Endothelial cell of umbilical vein (primary cell): Measurements from ENCODE around the gene NKX1-2. TPM values are rescaled to one million over a fixed set of nuclear protein-coding genes. Genes with fewer than 3 reads are reported as not detected.
A peak's percentile ranks its signal among the peaks of the same experiment; 100 is the strongest.

Experiments
- BruUV-seq: library from RNA; stranded (reverse); fragments of 400-500 nt; replicated peaks from 2 replicates; lab custom pipeline; 2021; lab: Mats Ljungman, UMichigan
- CTCF ChIA-PET: fragments of 300-600, 350-600 bp; sonication (Branson Sonifier 250); formaldehyde crosslinking; loops from one replicate; lab custom pipeline; 2021; ENCODE audit warnings: antibody characterized with exemption, inconsistent platforms; lab: Charles Lee
- POLR2A ChIA-PET: fragments of 300-600, 350-600 bp; sonication (Branson Sonifier 250); formaldehyde crosslinking; loops from one replicate; lab custom pipeline; 2021; ENCODE audit warnings: antibody characterized with exemption, inconsistent platforms; lab: Charles Lee
- DNase-seq: peaks from one replicate; pipeline ENCODE4 v3.0.0-alpha.2; 2011; ENCODE audit warnings: low read depth, low spot score
- FAIRE-seq: peaks from 2 replicates; lab custom pipeline; 2011; peaks lifted over from hg19 to GRCh38; lab: Jason Lieb, UNC
- H2AFZ ChIP-seq: 2 replicates; pipeline ENCODE4 v1.6.0; 2012; ENCODE audit warnings: low read depth, low read length, control low read depth, inconsistent platforms
- H3K27ac ChIP-seq: 2 replicates; pipeline ENCODE4 v1.5.1; 2011; ENCODE audit warnings: low read depth, mild to moderate bottlenecking, control low read depth, low read length, moderate library complexity; ENCODE audit not compliant: insufficient read depth
- H3K27me3 ChIP-seq, 2 experiments: 2 replicates each; pipeline versions ENCODE4 v1.6.0 to v1.6.1; 2011; ENCODE audit warnings: low read length in 2 of 2, mixed read lengths in 1 of 2; ENCODE audit not compliant: control insufficient read depth in 2 of 2, insufficient read depth in 2 of 2
- H3K36me3 ChIP-seq, 2 experiments: 2 replicates in 1 of 2; 3 replicates in 1 of 2; pipeline ENCODE4 v1.5.1; 2011; ENCODE audit warnings: low read length in 2 of 2, mild to moderate bottlenecking in 1 of 2, moderate library complexity in 1 of 2; ENCODE audit not compliant: control insufficient read depth in 2 of 2, insufficient read depth in 2 of 2; ENCODE audit errors: extremely low read depth in 1 of 2
- H3K4me1 ChIP-seq: 3 replicates; pipeline ENCODE4 v1.5.1; 2011; ENCODE audit warnings: mild to moderate bottlenecking, low read length; ENCODE audit not compliant: control insufficient read depth, insufficient read depth; ENCODE audit errors: extremely low read depth
- H3K4me2 ChIP-seq: 2 replicates; pipeline ENCODE4 v1.6.1; 2011; ENCODE audit warnings: low read length, control low read depth, mixed read lengths; ENCODE audit not compliant: insufficient read depth
- H3K4me3 ChIP-seq, 3 experiments: fragments of 200-600 bp in 1 of 3; sonication (generic), shearing (Covaris generic) in 1 of 3; replicated peaks in 1 of 3; 2 replicates each; pipeline ENCODE4 v1.5.1; 2011 to 2016; ENCODE audit warnings: control low read depth in 3 of 3, low read length in 3 of 3, mild to moderate bottlenecking in 2 of 3, inconsistent platforms in 1 of 3, low read depth in 1 of 3, moderate library complexity in 1 of 3; ENCODE audit not compliant: insufficient read depth in 1 of 3
- H3K79me2 ChIP-seq: 2 replicates; pipeline ENCODE4 v1.6.0; 2012; ENCODE audit warnings: low read length, inconsistent platforms; ENCODE audit not compliant: control insufficient read depth, insufficient read depth
- H3K9ac ChIP-seq: replicated peaks from 2 replicates; pipeline ENCODE3; 2011; ENCODE audit warnings: low read length, control low read depth; ENCODE audit not compliant: insufficient read depth; ENCODE audit errors: extremely low read depth
- H3K9me1 ChIP-seq: replicated peaks from 3 replicates; pipeline ENCODE4 v1.6.0; 2011; ENCODE audit warnings: mild to moderate bottlenecking, low read length; ENCODE audit not compliant: control insufficient read depth, insufficient read depth; ENCODE audit errors: extremely low read depth
- H3K9me3 ChIP-seq: replicated peaks from 2 replicates; pipeline ENCODE4 v1.5.1; 2012; ENCODE audit warnings: low read length, inconsistent platforms; ENCODE audit not compliant: control insufficient read depth, insufficient read depth
- H4K20me1 ChIP-seq: replicated peaks from 2 replicates; pipeline ENCODE3; 2011; ENCODE audit warnings: mild to moderate bottlenecking, low read length; ENCODE audit not compliant: control insufficient read depth, insufficient read depth; ENCODE audit errors: extremely low read depth
- EZH2 ChIP-seq: IDR thresholded peaks from 2 replicates; pipeline ENCODE4 v1.6.1; 2012; ENCODE audit warnings: borderline replicate concordance, low read depth, mild to moderate bottlenecking, moderate library complexity, low read length, inconsistent platforms; ENCODE audit not compliant: severe bottlenecking
- FOS ChIP-seq: IDR thresholded peaks from 2 replicates; pipeline ENCODE4 v1.6.1; 2011; ENCODE audit warnings: mild to moderate bottlenecking, low read length, moderate library complexity, borderline replicate concordance; ENCODE audit not compliant: insufficient read depth
- GATA2 ChIP-seq: IDR thresholded peaks from 2 replicates; pipeline ENCODE4 v1.7.0; 2011; ENCODE audit warnings: low read depth, mild to moderate bottlenecking, moderate library complexity, mixed read lengths, low read length; ENCODE audit not compliant: insufficient read length, insufficient read depth
- JUN ChIP-seq: IDR thresholded peaks from 2 replicates; pipeline ENCODE4 v1.6.1; 2011; ENCODE audit warnings: borderline replicate concordance, low read depth; ENCODE audit not compliant: insufficient read length, insufficient read depth
- MYC ChIP-seq: IDR thresholded peaks from one replicate; pipeline ENCODE4 v1.6.1; 2011; ENCODE audit warnings: mild to moderate bottlenecking, low read depth, low read length
- POLR2A ChIP-seq: IDR thresholded peaks from 2 replicates; pipeline ENCODE4 v1.6.1; 2012; ENCODE audit warnings: low read depth, mild to moderate bottlenecking, control low read depth, low read length
- POLR2AphosphoS5 ChIP-seq: IDR thresholded peaks from 2 replicates; pipeline ENCODE4 v1.6.1; 2012; ENCODE audit warnings: low read depth, mild to moderate bottlenecking, control low read depth, low read length, moderate library complexity; ENCODE audit not compliant: insufficient read depth
- dilution Hi-C: fragments of 300-500 bp; cut with MboI; formaldehyde crosslinking; loops from one replicate; pipeline ENCODE4 v1.15.0; 2019; ENCODE audit warnings: low sequenced_read_pairs; ENCODE audit not compliant: extremely low pct_ligation_motif_present
- intact Hi-C: fragments of 100-400 bp; cut with micrococcal nuclease; formaldehyde crosslinking; loops from one replicate; pipeline ENCODE4 v1.10.0; 2022
- polyA plus RNA-seq, 4 experiments: library from polyadenylated mRNA; depleted of rRNA in 3 of 4; stranded (reverse) in 3 of 4; unstranded in 1 of 4; fragments of >200 nt; gene quantifications; 2 replicates each; pipeline versions ENCODE4 v1.2.1 to v1.2.3, GENCODE V29; 2011 to 2012; ENCODE audit warnings: missing spikeins in 1 of 4
- total RNA-seq: library from RNA; stranded (reverse); gene quantifications from 2 replicates; pipeline ENCODE4 v1.2.3, GENCODE V29; 2021
- TF ChIP-seq, protein P1 (sequence below), 2 donors: IDR thresholded peaks; 1 replicate in 1 of 2; 2 replicates in 1 of 2; pipeline ENCODE4 v1.5.1; 2011; ENCODE audit warnings: low read length in 2 of 2, mild to moderate bottlenecking in 2 of 2, moderate library complexity in 2 of 2, control low read depth in 1 of 2, inconsistent platforms in 1 of 2, low read depth in 1 of 2; ENCODE audit not compliant: insufficient read depth in 1 of 2; ENCODE audit errors: extremely low read depth in 1 of 2
- TF ChIP-seq, protein P2 (sequence below): IDR thresholded peaks from 2 replicates; pipeline ENCODE4 v1.6.1; 2011; ENCODE audit not compliant: insufficient read depth, insufficient read length

The NKX1-2 gene
- total and polyA plus RNA-seq, 2 donors (not counting 3 experiments of a cell fraction or from before 2014, with no cell fraction given) = not detected

DNA sequence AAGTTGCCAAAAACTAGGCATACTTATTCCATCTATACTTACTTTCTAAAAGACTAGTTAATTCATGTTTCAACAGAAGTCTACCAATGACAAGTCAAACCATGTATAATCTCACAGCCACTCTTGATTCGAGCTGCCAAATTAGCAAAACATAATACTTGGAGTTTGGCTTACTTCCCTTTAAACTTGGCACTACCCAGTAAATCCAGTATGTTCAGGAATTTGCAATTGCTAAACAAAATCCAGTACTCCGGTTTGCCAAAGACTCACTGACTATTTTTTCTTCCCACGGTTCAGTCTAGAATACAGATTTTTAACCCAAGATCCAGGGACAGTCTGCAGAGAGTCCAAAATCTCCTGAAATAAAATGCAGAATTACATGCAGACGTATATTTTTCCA lies 35.8 kb downstream of the NKX1-2 start:
- Histone ChIP-seq H3K27me3 (no peaks in the 10 kb centered on the region), H4K20me1 (no peaks in the 10 kb centered on the region), H3K9me3 (no peaks in the 10 kb centered on the region), H2AFZ (no peak overlapping the region), H3K4me3 (no peak overlapping the region), H3K27ac (no peak overlapping the region), H3K9me1 (no peaks in the 10 kb centered on the region), H3K79me2 (peaks cover 48% of the 10 kb centered on the region), H3K4me1 (no peaks in the 10 kb centered on the region), H3K36me3 (no peaks in the 10 kb centered on the region), H3K4me2 (no peak overlapping the region), H3K9ac (no peak overlapping the region)
- DNase-seq (peak; percentile 24), FAIRE-seq (no peak)
- ChIA-PET CTCF (interaction anchor here (2.6 to 3.5 kb wide), 2 partner anchors 10 to 25 kb away, joined by 11 to 30 read pairs; no protein-coding TSS in a partner anchor), POLR2A (no interaction called here)
- no TSS peak for BruUV-seq
- intact Hi-C loops (loop anchor here (10.0 kb wide), 2 partner anchors 609 to 1949 kb away; partner anchors contain the start of gene HTRA1), dilution Hi-C loops (no loop called here)
- TF ChIP-seq EZH2 = no peak
- TF ChIP-seq, protein P1, sequence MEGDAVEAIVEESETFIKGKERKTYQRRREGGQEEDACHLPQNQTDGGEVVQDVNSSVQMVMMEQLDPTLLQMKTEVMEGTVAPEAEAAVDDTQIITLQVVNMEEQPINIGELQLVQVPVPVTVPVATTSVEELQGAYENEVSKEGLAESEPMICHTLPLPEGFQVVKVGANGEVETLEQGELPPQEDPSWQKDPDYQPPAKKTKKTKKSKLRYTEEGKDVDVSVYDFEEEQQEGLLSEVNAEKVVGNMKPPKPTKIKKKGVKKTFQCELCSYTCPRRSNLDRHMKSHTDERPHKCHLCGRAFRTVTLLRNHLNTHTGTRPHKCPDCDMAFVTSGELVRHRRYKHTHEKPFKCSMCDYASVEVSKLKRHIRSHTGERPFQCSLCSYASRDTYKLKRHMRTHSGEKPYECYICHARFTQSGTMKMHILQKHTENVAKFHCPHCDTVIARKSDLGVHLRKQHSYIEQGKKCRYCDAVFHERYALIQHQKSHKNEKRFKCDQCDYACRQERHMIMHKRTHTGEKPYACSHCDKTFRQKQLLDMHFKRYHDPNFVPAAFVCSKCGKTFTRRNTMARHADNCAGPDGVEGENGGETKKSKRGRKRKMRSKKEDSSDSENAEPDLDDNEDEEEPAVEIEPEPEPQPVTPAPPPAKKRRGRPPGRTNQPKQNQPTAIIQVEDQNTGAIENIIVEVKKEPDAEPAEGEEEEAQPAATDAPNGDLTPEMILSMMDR (IDR thresholded peaks at IDR 0.05; ENCODE audit: extremely low read depth in 1 of 2, insufficient read depth in 1 of 2, low read depth in 1 of 2, low read length in 2 of 2) = no peak
- TF ChIP-seq JUN = no peak
- TF ChIP-seq POLR2A = no peak
- no peak for TF ChIP-seq GATA2
- TF ChIP-seq, protein P2, sequence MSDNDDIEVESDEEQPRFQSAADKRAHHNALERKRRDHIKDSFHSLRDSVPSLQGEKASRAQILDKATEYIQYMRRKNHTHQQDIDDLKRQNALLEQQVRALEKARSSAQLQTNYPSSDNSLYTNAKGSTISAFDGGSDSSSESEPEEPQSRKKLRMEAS = no peak
- no peak for TF ChIP-seq FOS
- no peak for TF ChIP-seq MYC
- no peak for TF ChIP-seq POLR2AphosphoS5
